Activated T-helper 1 cell treated with Interleukin-2 at 50 U/mL for 16 hours (primary cell): Measurements from ENCODE around the gene HYCC1.
"Not testable (repeated sequence)": the region's sequence is repeated elsewhere in the genome, so short reads cannot be mapped to it uniquely, and the experiment has no call there.

ENCODE experiments used
- DNase-seq: peaks from one replicate; pipeline ENCODE4 v3.0.0-alpha.2; 2020; ENCODE audit warnings: low read depth

HYCC1 gene

DNA sequence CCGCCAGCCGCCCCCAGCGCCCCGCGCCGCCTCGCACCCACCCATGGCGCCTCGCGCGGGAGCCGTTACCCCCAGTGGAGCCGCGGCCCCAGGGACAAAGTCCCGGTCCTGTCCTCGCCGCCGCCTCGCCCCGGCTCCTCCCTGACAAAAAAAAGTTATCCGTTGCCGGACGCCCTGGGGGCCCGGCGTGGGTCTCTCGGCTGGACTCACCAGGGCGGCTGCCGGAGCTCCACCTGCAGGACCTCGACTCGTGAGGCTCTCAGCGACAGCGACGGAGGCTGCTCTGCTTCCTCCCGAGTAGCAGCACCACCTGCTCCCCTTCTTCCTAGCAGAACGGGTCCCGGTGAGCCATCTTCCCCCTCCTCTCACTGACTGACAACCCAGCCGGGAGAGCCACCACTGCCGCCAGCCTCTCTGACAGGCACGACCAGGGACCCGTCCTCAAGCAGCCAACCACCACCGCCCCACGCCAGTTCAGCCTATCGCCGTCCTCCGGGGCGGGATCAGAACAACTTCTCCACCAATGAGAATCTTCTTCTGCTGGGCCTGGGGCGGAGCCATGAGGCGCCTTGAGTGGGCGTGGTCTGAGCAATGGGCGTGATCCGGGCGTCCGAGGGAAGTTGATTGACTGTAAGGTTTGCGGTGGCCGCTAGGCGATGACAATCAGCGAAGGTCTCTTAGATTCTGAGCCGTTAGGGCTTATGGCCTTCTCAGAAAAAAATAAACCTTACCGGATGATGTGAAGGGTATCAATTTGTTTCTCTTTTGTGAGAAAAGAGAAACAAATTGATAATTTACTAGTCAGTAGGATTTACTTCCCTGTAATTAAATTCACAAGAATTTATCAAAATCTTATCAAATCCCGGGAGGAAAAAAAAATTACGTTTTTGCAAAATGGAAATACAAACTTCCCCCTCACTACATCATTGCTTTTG lies at the start of gene HYCC1:
Gene HYCC1 (minus strand): TSS at position 416 of the 935 bp plus-strand sequence. CDS start 23,019 bp downstream, outside the sequence.
- peak; percentile 97 for DNase-seq

DNA sequence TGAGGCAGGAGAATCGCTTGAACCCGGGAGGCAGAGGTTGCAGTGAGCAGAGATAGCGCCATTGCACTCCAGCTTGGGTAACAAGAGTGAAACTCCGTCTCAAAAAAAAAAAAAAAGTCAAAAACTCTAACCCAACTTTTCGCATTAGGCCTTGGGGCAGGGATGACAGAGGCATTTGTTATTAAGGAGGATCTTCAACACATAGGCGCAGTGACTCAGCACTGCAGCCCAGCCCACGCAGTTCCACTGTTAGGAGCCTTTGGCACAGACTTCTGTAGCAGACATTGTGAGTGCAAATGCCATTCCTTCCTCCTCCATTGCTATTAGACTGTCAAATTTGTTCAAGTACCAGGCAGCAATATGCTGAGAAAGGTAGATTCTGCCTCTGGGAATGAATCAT lies 48.5 kb upstream of the HYCC1 start:
- no peak for DNase-seq

DNA sequence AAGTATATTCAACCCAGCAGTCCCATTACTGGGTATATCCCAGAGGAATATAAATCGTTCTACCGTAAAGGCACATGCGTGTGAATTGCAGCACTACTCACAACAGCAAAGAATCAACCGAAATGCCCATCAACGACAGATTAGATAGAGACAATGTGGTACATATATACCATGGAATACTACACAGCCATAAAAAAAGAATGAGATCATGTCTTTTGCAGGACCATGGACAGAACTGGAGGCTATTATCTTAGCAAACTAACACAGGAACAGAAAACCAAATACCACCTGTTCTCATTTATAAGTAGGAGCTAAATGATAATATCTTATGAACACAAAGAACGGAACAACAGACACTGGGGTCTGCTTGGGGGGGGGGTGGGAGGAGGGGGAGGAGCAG lies 47.4 kb upstream of the HYCC1 start:
- DNase-seq, result no peak

DNA sequence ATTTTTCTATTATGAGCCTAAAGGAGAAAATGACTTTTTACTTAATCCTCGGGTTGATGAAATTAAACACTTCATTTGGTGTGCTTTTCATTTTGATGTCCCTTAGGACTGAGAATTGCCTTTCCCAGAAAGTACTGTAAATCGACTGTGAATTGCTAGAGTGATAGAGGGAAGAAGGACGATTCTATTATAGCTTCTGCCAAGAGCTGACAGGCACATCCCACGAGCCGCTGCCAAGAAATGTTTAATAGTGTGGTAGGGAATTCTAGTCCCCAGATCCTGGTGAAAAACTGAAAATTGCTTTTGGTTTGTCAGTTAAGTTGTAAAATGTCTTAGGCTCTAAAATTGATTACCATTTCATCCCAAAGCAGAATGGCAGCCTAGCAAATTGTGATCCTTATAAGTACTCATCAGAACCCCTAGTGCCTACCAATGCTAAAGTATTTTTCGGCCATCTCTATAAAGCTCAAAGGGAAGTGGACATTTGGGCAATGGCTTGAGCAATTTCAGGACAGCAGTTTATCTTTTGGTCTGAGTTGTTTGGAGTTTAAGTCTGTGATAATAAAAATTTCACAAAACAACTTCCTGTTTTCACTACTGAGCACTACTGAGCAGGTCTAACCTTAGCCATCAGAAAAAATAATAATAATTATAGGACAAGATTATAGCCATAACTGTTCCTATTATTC lies 44.6 kb upstream of the HYCC1 start:
- DNase-seq, result no peak

DNA sequence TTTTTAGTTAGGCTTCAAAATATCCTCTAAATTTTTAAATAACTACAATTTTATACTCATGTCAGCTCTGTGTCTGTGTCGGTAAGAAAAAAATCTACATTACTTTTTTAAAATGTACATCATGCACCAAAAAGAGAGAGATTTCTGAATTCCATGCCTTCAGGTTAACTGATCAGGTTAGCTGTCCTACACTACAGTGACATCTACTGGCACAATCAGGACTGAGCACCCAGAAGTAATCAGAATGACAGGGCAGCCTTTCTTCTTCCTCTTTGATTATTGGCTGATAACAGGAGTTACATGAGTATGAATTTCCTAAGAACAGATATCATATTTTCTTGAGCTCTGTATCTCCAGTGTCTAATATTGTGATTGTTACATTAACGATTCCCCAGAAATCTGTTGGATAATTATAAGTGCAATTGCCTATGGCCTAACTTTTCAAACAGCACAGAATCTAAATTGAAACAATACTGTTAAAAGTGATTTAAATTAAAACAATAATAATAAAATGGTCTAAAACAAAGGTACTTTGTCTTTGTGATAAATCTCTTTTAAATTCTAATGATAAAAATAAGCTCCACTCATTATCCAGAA lies 41.8 kb upstream of the HYCC1 start:
- peak; percentile 15 for DNase-seq

DNA sequence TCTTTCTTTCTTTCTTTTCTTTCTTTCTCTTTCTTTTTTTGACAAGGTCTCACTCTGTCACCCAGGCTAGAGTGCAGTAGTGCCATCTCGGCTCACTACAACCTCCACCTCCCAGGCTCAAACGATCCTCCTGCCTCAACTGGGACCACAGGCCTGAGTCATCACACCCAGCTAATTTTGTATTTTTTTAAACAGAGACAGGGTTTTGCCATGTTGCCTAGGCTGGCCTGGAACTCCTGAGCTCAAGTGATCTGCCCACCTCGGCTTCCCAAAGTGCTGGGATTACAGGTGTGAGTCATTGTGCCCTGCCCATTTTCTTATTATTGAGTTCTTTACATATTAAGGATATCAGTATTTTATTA lies 37.2 kb upstream of the HYCC1 start:
- DNase-seq, result not testable (repeated sequence)

DNA sequence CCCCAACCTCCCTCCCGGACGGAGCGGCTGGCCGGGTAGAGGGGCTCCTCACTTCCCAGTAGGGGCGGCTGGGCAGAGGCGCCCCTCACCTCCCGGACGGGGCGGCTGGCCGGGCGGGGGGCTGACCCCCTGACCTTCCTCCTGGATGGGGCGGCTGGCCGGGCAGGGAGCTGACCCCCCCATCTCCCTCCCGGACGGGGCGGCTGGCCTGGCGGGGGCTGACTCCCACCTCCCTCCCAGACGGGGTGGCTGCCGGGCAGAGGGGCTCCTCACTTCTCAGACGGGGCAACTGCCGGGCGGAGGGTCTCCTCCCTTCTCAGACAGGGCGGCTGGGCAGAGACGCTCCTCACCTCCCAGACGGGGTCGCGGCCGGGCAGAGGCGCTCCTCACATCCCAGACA lies 32.4 kb upstream of the HYCC1 start:
- not testable (repeated sequence) for DNase-seq

DNA sequence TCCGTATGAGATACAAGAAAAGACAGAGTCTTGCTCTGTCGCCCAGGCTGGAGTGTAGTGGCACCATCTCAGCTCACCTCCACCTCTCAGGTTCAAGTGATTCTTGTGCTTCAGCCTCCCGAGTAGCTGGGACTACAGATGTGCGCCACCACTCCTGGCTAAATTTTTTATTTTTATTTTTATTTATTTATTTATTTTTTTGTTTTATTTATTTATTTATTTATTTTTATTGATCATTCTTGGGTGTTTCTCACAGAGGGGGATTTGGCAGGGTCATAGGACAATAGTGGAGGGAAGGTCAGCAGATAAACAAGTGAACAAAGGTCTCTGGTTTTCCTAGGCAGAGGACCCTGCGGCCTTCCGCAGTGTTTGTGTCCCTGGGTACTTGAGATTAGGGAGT lies 31.2 kb upstream of the HYCC1 start:
- not testable (repeated sequence) for DNase-seq

DNA sequence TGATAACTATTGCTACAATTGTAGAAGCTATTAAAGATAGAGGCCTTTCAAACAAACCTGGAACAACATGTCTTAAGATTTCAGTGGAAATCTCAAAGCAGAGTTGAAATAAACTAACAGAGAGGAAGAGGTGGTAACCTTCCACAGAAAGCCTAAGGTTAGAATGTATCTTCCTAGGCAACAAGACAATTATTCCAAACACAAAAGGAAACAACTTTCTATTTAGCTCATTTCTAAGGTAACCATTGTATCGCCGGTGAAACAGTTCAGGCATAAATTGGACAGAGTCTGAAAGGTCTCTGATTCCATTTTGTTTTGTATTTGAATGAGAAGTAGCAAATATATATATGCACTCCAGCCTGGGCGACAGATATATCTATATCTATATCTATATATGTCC lies 30.7 kb upstream of the HYCC1 start:
- DNase-seq, result no peak

DNA sequence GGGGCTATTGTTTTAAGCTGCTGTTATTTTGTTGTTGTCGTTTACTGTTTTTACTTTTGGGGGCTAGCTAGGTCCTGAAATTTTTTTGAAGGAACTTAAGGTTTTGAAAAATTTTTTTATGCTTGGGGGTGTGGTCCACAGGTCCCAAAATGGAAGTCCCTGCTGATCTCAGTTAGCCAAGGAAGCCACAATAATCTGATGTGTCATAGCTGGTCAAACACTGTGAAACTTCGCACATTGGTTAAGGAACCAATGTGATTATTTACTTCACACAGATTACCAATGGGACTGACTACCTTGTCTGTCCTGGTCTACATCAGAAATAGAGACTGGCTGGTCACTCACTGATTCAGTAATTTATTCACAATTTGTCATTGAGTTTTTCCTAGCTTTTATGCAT lies 29.5 kb upstream of the HYCC1 start:
- DNase-seq, result no peak

DNA sequence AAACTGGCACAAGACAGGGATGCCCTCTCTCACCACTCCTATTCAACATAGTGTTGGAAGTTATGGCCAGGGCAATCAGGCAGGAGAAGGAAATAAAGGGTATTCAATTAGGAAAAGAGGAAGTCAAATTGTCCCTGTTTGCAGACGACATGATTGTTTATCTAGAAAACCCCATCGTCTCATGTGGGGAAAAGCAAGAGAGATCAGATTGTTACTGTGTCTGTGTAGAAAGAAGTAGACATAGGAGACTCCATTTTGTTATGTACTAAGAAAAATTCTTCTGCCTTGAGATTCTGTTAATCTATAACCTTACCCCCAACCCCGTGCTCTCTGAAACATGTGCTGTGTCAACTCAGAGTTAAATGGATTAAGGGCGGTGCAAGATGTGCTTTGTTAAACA lies 25.7 kb upstream of the HYCC1 start:
- not testable (repeated sequence) for DNase-seq

DNA sequence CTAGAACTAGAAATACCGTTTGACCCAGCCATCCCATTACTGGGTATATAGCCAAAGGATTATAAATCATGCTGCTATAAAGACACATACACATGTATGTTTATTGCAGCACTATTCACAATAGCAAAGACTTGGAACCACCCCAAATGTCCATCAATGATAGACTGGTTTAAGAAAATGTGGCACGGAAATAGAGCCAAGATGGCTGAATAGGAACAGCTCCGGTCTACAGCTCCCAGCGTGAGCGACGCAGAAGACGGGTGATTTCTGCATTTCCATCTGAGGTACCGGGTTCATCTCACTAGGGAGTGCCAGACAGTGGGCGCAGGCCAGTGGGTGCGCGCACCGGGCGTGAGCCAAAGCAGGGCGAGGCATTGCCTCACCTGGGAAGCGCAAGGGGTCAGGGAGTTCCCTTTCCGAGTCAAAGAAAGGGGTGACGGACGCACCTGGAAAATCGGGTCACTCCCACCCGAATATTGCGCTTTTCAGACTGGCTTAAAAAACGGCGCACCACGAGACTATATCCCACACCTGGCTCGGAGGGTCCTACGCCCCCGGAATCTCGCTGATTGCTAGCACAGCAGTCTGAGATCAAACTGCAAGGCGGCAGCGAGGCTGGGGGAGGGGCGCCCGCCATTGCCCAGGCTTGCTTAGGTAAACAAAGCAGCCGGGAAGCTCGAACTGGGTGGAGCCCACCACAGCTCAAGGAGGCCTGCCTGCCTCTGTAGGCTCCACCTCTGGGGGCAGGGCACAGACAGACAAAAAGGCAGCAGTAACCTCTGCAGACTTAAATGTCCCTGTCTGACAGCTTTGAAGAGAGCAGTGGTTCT lies 21.8 kb upstream of the HYCC1 start:
- not testable (repeated sequence) for DNase-seq

DNA sequence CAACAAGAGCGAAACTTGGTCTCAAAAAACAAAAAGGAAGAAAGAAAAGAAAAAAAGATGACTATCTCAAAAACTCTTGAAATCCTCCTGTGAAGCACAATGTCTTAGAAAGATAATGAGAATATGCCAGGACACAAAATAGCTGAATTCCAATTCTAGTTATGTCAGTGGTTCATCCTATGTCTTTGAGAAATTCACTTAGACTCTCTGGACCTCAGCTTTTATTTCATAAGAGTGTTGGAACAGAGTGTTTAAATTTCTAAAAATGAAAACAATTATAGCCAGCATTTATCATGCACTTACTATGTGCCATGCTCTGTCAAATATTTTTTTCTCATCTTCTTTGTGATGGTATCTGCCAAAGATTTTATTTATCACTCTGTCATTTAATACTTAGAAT lies 13.3 kb upstream of the HYCC1 start:
- no peak for DNase-seq

DNA sequence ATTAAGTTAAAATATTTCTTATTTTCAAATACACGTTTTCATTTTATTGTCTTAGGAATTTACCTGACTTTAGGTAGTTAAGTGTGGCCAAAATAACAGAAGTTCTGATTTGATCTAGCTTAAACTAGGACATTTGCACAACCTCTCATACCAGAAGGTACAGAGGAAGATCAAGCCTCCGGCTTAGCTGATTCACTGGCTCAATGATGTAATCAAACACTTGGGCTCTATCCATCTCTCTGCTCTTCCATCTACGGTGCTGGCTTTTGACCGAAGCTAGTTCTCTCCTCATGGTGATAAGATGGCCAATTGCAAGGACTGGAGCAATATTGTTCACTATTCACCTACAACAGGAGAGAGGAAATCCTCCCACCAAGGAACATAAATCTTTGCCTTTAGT lies 12.2 kb upstream of the HYCC1 start:
- no peak for DNase-seq

DNA sequence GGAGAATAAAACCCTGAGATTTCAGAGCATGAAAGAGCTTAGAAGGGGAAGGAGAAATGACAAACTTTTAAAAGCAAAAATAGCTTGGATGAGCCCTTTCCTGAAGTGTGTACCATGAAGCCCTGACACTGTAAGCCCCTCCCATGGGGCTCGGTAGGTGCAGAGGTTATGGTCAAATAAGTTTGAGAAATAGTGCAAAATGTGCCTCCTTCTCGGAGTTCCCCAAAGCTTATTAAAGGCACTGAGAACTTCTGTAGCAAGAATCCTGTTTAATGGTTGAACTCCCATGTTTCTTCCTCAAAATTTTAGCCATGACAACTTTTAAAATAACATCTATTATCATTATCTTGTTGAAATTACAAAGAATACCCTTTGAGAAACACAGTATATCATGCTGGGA lies 10.5 kb upstream of the HYCC1 start:
- no peak for DNase-seq

DNA sequence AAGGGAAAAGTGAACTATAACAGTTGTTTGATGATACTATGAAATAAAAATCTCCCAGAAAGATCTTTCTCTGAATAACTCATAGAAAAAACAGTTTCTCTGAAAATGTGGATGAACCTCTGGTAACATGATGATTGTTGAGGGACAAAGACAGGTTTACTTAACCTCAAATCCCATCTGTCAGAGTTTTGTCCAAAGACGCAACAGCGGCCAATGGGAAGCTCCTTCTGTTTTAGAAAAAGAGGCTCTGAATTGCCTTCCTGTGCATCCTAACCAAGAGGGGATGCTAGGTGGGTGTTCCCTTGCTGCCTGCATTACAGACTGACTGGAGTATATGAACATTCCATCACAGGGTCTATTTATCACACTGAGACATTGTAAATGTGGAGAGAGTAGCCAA lies 8.9 kb upstream of the HYCC1 start:
- DNase-seq, result no peak

DNA sequence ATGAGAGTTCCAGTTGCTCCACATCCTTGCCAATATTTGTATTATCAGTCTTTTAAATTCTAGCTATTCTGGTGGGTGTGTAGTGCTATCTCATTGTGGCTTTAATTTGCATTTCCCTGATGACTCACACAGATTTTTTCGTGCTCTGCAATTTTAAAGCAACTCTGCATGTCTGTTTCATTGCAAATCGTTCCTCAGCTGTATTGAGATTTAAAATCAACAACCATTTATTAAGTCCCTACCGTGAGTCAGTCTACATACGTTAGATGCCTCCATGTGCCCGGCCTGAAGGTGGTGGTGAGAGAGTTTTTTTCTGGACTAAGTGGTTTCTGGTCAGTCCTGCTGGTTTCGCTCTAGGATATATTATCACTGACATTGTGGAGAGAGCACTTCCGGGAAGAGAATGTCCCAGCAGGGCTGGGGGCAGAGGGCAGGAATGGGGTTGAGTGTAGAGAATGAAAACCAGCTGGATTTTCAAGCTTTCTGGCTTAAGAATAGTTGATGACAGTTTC lies 8.4 kb upstream of the HYCC1 start:
- no peak for DNase-seq

DNA sequence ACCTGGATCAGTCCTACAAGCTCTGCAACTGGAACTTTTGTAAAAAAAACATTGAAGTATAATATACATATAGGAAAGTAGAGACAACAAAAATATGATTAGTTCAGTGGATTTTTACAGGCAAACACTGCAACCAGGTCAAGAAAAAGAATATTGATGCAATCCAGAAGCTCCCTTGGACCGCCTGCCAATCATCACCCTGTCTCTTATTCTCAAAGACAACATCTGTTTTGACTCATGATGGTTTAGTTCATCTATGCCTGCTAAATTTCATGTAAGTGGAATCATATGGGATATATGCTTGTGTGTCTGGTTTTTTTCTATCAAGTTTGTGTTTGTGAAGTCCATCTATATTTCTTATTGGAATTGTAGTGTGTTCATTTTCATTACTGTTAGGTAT lies 7.7 kb upstream of the HYCC1 start:
- no peak for DNase-seq

DNA sequence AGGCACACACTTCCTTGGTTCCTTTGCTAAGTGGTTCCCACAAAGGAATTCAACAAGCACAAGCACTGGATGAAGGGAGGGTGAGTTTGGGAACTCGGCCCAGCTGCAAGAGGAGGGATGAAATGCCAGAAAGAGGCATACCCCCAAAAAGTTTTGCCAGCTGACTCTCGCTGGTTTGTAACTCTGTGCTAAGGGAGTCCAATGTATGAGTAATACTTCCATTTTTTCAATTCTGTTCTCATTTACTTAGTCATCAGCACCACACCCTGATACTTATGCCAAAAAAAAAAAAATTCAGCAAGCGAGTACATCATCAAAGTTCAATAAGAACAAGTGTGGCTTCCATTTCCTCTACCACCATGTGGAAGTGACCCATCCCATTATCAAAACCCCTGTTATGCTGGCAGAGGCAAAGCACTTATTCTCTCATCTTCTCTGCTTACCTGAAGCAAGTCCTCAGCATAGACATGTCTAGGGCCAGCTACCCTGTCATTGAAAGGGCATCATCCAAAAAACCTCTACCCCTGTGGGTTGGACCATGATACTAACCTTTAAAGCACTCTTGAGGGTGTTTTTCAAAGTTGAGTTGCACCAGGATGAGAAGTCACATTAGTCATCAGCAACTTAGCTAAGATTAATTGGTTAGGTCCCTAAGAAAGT lies 6.9 kb upstream of the HYCC1 start:
- no peak for DNase-seq

DNA sequence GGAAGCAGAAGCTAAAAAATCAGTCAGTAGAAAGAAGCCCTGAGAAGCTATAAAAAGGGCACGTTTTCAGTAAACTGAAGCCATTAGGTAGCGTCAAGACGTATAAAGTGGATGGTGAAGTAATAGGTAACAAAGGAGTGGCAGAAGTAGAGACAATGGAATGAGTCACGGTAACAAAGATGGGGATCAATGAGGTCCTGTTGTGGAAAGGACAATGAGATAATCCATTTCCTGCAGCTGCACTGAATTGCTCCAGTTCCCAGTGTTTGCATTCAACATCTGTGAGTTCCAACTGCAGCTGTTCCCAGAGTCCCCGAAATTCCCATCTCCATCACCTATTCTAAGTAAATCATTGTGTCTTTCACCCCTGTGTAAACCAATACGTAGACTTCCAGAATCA lies 4.8 kb upstream of the HYCC1 start:
- no peak for DNase-seq

DNA sequence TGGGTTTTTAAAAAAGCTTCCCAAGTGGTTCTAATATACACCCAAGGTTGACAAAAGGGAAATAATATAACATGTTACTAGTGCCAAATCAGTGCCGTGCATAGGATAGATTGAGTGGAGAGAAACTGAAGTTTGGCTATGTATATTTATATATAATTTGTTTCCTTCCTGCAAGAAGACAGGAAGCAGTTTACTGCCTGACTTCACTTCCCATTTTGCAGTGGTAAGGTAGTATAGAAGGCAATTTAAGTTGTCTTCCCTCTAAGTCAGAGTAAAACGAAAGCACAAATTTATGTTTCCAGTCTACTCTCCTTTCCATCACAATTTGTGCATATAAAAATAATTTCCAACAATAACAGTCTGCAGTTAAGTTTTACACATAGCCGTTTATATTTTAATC lies 3.4 kb upstream of the HYCC1 start:
- no peak for DNase-seq
